A673 (cell line): ENCODE data around the gene CT45A1.

Experiments used
- EZH2 ChIP-seq: fragments of 200-600 bp; sonication (generic); IDR thresholded peaks from 2 replicates; pipeline ENCODE4 v1.6.1; 2017; ENCODE audit warnings: borderline replicate concordance, low read depth, mild to moderate bottlenecking, mixed read lengths, antibody characterized with exemption, low read length; ENCODE audit not compliant: poor library complexity, severe bottlenecking
- TF ChIP-seq, protein P1 (sequence below): fragments of 300-800, 200-600 bp; sonication (generic); conservative IDR thresholded peaks from 2 replicates; pipeline ENCODE4 v1.5.1; 2017; ENCODE audit warnings: low read depth, mild to moderate bottlenecking, antibody characterized with exemption, low read length, moderate library complexity, mixed read lengths

DNA sequence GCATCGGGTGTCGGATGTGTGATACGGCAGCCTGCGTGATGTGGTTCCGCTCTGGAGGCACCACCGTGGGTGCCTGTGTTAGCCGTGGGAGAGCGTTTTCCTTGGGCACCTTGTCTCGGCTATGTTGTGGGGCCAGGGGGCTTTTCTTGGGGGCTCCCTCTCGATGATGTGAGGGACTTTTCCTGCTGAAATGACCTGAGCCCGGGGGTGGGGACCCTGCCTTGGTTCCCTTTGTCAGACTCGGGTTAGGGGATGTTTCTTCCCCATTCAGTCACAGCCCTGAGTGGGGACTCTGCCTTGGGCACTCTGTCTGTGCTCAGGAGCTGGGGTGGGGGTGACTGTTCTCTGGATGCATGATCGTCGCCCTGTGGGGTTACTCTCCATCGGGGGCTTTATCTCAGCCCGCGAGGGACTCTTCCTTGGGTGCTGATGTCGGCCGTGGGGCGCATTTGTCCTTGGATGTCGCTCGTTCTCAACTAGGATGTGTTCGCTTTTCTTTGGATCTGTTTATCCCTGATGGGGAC, 27.8 kb downstream of the CT45A1 start:
- TF ChIP-seq EZH2, result no peak
- TF ChIP-seq, protein P1, sequence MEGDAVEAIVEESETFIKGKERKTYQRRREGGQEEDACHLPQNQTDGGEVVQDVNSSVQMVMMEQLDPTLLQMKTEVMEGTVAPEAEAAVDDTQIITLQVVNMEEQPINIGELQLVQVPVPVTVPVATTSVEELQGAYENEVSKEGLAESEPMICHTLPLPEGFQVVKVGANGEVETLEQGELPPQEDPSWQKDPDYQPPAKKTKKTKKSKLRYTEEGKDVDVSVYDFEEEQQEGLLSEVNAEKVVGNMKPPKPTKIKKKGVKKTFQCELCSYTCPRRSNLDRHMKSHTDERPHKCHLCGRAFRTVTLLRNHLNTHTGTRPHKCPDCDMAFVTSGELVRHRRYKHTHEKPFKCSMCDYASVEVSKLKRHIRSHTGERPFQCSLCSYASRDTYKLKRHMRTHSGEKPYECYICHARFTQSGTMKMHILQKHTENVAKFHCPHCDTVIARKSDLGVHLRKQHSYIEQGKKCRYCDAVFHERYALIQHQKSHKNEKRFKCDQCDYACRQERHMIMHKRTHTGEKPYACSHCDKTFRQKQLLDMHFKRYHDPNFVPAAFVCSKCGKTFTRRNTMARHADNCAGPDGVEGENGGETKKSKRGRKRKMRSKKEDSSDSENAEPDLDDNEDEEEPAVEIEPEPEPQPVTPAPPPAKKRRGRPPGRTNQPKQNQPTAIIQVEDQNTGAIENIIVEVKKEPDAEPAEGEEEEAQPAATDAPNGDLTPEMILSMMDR, result no peak
